Esophagus squamous epithelium (tissue), 4 donors: ENCODE data around the gene PDLIM5.

Experiments used
- POLR2A ChIP-seq, 4 donors: fragments of 450-650 bp; IDR thresholded peaks; one replicate each; pipeline ENCODE4 v1.6.1; 2017; ENCODE audit warnings: antibody characterized with exemption in 4 of 4, mild to moderate bottlenecking in 4 of 4, moderate library complexity in 3 of 4
- TF ChIP-seq, protein P1 (sequence below), 6 experiments: fragments of 450-650 bp in 4 of 6; fragments of 200-600 bp in 2 of 6; sonication (generic) in 2 of 6; IDR thresholded peaks; one replicate each; pipeline ENCODE4 v1.5.1; 2016 to 2019; ENCODE audit warnings: antibody characterized with exemption in 6 of 6, mild to moderate bottlenecking in 4 of 6, moderate library complexity in 4 of 6

- TF ChIP-seq, protein P1, sequence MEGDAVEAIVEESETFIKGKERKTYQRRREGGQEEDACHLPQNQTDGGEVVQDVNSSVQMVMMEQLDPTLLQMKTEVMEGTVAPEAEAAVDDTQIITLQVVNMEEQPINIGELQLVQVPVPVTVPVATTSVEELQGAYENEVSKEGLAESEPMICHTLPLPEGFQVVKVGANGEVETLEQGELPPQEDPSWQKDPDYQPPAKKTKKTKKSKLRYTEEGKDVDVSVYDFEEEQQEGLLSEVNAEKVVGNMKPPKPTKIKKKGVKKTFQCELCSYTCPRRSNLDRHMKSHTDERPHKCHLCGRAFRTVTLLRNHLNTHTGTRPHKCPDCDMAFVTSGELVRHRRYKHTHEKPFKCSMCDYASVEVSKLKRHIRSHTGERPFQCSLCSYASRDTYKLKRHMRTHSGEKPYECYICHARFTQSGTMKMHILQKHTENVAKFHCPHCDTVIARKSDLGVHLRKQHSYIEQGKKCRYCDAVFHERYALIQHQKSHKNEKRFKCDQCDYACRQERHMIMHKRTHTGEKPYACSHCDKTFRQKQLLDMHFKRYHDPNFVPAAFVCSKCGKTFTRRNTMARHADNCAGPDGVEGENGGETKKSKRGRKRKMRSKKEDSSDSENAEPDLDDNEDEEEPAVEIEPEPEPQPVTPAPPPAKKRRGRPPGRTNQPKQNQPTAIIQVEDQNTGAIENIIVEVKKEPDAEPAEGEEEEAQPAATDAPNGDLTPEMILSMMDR (IDR thresholded peaks at IDR 0.05): no peak
- TF ChIP-seq POLR2A (IDR thresholded peaks at IDR 0.05): no peak
Observed at GRCh38 chr4:94411296-94411695, 40.4 kb upstream of the PDLIM5 start.
